ENCODE results near the gene NBEA.
"Not testable (repeated sequence)": the region's sequence is repeated elsewhere in the genome, so short reads cannot be mapped to it uniquely, and the experiment has no call there.

NBEA gene

GRCh38 chr13:35092251-35092650, 150.2 kb downstream of the NBEA start:
- DNase-seq: no peak

DNA sequence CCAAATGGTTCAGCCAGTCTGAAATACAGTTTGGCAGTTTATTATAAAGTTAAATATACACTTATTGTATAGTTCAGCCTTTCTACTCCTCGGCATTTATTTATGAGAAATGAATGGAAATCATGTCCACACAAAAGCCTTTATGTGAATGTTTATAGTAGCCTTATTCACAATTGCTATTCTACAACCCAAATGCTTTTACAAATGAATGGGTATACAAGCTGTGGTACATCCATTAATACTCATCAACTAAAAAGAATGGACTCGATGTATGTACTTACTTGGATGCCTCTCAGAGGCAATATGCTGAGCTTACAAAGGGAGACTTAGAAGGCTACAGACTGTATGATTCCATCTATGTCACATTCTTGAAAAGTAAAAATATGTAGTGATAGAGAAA, 150.7 kb downstream of the NBEA start:
- no peak for DNase-seq

- DNase-seq: no peak
Measured at GRCh38 chr13:35093356-35093755, 151.3 kb downstream of the NBEA start.

- not testable (repeated sequence) for DNase-seq
Measured at GRCh38 chr13:35106771-35107170, 164.7 kb downstream of the NBEA start.

GRCh38 chr13:35107535-35107934, 165.5 kb downstream of the NBEA start:
- DNase-seq: no peak

- DNase-seq: not testable (repeated sequence)
Measured at GRCh38 chr13:35113612-35114011, 171.5 kb downstream of the NBEA start.

- no peak for DNase-seq
Measured at GRCh38 chr13:35127466-35127865, 185.4 kb downstream of the NBEA start.

- DNase-seq: no peak
Measured at GRCh38 chr13:35129500-35129899, 187.4 kb downstream of the NBEA start.

GRCh38 chr13:35131471-35131870, 189.4 kb downstream of the NBEA start:
- DNase-seq: no peak

- no peak for DNase-seq
Measured at GRCh38 chr13:35136585-35136984, 194.5 kb downstream of the NBEA start.

- no peak for DNase-seq
Measured at GRCh38 chr13:35139591-35139990, 197.5 kb downstream of the NBEA start.

- no peak for DNase-seq
Measured at GRCh38 chr13:35140321-35140720, 198.3 kb downstream of the NBEA start.

DNA sequence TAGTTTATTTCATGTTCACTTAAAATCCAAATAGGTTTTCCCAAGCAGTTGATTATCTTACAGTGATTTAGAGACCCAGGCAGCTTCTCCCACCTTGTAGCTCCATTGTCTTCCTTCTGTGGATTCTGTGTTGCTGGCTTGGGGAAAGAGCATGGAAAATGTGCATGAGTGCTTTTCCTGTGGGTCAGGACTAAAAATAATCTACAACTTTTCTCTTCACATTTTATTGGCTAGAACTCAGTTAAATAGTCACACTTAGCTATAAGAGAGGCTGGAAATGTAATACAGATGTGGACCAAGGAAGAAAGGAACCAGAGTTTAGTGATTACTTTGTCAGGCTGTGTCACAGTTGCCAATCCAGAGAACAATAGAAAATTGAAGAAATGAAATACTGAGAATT, 198.8 kb downstream of the NBEA start:
- no peak for DNase-seq

DNA sequence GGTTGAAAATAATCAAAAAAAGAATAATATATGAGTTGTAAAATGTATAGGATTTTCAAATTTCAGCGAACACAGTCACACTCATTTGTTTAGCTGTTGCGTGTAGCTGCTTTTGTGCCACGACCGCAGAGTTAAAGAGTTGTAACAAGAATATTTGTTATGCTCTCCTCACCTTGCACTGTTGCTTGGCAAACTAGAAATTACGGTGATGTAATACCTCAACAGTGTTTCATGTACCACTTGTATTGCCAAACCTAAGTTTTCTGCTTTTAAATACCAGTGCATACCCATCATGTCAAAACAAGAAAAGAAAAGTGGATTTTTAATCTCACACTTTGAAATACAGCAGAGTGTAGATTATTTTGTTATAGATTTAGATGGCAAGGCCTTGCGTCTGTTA, 201.1 kb downstream of the NBEA start:
- no peak for DNase-seq

GRCh38 chr13:35144166-35144890, 202.3 kb downstream of the NBEA start:
- DNase-seq: no peak

GRCh38 chr13:35146686-35147085, 204.6 kb downstream of the NBEA start:
- DNase-seq: no peak

GRCh38 chr13:35157143-35157755, 215.2 kb downstream of the NBEA start:
- peak; percentile 26 for DNase-seq

GRCh38 chr13:35159041-35159440, 217.0 kb downstream of the NBEA start:
- DNase-seq: no peak

- no peak for DNase-seq
Measured at GRCh38 chr13:35160896-35161295, 218.8 kb downstream of the NBEA start.

DNA sequence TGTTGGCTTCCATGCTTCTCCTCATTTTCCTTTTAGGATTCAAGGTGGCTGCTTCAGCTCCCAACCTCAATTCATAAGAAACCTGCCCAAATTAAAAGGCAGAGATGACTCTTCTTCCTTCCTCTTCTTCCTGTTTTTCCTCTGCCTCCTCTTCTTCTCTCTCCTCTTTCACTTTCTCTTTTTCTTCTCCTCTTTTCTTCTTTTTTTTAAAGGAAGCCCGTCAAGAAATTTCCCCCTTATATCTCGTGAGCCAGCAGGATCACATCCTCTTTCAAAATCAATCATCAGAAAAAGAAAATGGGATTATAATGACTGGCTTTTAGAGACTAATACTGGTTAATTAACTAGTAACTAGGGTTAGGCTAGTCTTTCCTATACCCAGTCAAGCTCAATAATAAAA, 220.3 kb downstream of the NBEA start:
- no peak for DNase-seq

DNA sequence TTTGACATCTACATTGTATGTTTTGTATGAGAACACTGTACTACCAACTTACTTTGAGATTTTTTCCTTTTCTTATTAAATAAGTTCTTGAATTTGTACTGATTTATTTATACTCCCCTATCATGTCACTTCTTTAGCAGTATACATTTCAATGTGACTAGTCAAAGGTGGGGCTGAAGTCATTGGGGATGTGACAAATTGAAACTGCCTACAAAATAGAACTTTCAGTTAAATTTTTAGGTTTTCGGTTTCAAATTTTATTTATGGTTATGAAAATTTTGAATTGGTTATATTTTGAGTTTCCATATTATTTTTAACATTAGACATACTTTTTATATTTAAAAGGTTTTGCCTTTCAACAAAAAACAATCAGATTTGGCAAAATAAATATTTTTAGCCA, 221.6 kb downstream of the NBEA start:
- DNase-seq: no peak

DNA sequence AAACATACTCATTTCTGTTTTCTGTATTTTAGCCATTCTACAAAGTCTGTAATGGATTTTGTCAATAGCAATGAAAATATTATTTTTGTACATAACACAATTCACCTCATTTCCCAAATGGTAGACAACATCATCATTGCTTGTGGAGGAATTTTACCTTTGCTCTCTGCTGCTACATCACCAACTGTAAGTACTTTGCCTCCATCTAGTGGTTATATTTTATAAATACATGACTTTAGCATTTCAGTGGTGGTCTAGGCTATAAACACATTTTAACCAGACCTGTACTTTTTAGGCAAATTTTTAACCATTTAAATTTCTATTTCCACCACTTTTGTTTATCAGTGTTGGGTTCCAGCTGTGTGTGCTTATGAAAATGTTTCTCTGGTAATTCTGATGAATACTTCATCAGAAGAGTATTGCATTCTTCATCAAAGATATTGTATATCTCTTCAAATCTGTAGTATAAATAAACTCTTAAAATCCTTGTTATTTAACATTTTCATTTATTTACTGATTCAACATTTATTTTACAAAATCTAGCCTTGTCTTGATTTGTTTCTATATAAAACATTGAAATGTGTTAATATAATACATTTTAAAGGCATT, 222.4 kb downstream of the NBEA start:
- peak; percentile 15 for DNase-seq

DNA sequence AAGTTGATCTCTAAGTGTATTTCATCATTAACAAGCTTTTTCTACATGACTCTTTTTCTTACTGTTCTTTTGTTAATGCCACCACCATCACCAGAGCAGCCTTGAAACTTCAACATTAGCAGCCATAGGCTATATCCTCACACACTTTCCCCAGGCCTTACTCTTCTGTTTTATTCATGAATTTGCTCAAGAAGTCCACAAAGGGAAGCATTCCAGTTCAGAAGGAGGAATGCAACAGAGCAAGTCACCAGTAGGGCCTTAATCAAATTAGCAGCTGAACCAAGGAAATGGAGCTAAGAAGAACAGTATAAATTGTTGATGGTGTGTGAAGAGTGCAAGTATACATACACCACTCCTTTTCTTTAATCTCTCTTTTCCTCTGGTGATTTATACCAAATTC, 223.1 kb downstream of the NBEA start:
- DNase-seq: no peak

DNA sequence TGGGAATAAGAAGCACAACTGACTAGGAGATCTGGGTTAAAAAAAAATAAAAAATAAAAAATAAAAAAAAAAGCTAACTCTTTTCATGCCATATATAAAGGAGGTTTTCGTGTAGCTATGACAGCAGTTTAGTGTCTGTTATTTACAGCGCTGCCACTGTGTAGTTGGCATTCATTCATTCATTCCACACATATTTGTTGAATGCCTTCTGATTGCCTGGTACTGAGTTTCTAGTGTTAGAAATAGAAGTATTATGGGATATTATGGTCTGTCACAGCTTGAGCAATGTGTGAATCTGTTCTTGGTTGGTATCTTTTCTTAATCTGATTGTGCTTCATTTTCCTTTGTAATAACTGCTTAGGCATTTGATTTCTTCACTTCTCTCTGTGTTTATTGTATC, 237.4 kb downstream of the NBEA start:
- no peak for DNase-seq
